Stimulated activated CD4-positive, alpha-beta T cell treated with anti-CD3 and anti-CD28 coated beads, Interleukin-2, amount 100 ng/mL, for 24 hours (primary cell): Measurements from ENCODE around the gene KIF5C.

Source experiments
- DNase-seq, 2 donors: peaks; one replicate each; pipeline ENCODE4 v3.0.0-alpha.2; 2020

Gene KIF5C

GRCh38 chr2:148926981-148927401, 52.0 kb downstream of the KIF5C start:
- DNase-seq, result peak; percentile 27 to 30

GRCh38 chr2:148928395-148928794, 53.4 kb downstream of the KIF5C start:
- DNase-seq, result no peak

- DNase-seq, result no peak
Measured at GRCh38 chr2:148930046-148930775, 55.2 kb downstream of the KIF5C start.

- no peak for DNase-seq
Measured at GRCh38 chr2:148932536-148932935, 57.5 kb downstream of the KIF5C start.

GRCh38 chr2:148933456-148933855, 58.4 kb downstream of the KIF5C start:
- no peak for DNase-seq

GRCh38 chr2:148935791-148936190, 60.8 kb downstream of the KIF5C start:
- no peak for DNase-seq

- DNase-seq, result no peak
Measured at GRCh38 chr2:148936857-148937450, 61.9 kb downstream of the KIF5C start.

GRCh38 chr2:148939271-148939670, 64.2 kb downstream of the KIF5C start:
- no peak for DNase-seq

GRCh38 chr2:148943097-148943496, 68.1 kb downstream of the KIF5C start:
- DNase-seq, result no peak

- DNase-seq, result no peak
Measured at GRCh38 chr2:148944536-148944935, 69.5 kb downstream of the KIF5C start.

GRCh38 chr2:148947299-148947698, 72.3 kb downstream of the KIF5C start:
- DNase-seq, result no peak

GRCh38 chr2:148948868-148949267, 73.8 kb downstream of the KIF5C start:
- DNase-seq, result no peak

- DNase-seq, result no peak
Measured at GRCh38 chr2:148949348-148949747, 74.3 kb downstream of the KIF5C start.

GRCh38 chr2:148952621-148953020, 77.6 kb downstream of the KIF5C start:
- no peak for DNase-seq

GRCh38 chr2:148953426-148953825, 78.4 kb downstream of the KIF5C start:
- no peak for DNase-seq

- no peak for DNase-seq
Measured at GRCh38 chr2:148954536-148954935, 79.5 kb downstream of the KIF5C start.

GRCh38 chr2:148955798-148956197, 80.8 kb downstream of the KIF5C start:
- DNase-seq, result no peak

- DNase-seq, result no peak
Measured at GRCh38 chr2:148957023-148957422, 82.0 kb downstream of the KIF5C start.

- no peak for DNase-seq
Measured at GRCh38 chr2:148959745-148960144, 84.7 kb downstream of the KIF5C start.

GRCh38 chr2:148960483-148960882, 85.5 kb downstream of the KIF5C start:
- no peak for DNase-seq

- DNase-seq, result no peak
Measured at GRCh38 chr2:148963461-148963860, 88.4 kb downstream of the KIF5C start.

GRCh38 chr2:148965623-148966437, 90.8 kb downstream of the KIF5C start:
- no peak for DNase-seq

GRCh38 chr2:148966438-148966758, 91.4 kb downstream of the KIF5C start:
- DNase-seq, result no peak

GRCh38 chr2:148967056-148967455, 92.0 kb downstream of the KIF5C start:
- DNase-seq, result no peak
